ENCODE results near the gene ATAD3C. TPM values are rescaled to one million over a fixed set of nuclear protein-coding genes. Genes with fewer than 3 reads are reported as not detected.
"Not testable (repeated sequence)": the region's sequence is repeated elsewhere in the genome, so short reads cannot be mapped to it uniquely, and the experiment has no call there.

ATAD3C gene
- total RNA-seq, 4 donors from 2014 or later: under 0.01 to 1.00 (median 0.28) TPM

GRCh38 chr1:1407636-1408318 lies 41.7 kb upstream of the ATAD3C start:
- H3K9me3 ChIP-seq: no peaks in the 10 kb centered on the region
- H3K27ac ChIP-seq: peak overlapping the region; percentile 85 to 94 (median 90)
- intact Hi-C loops (cut with DNase I): no loop called here
- no peaks in the 10 kb centered on the region for H3K27me3 ChIP-seq
- no peak for DNase-seq
- peaks cover 5 to 47% (median 24%) of the 10 kb centered on the region in 3 donors for H3K36me3 ChIP-seq
- 13 to 55% methylated on average over 9 to 24 of the region's 41 CpGs for WGBS, 2 donors
- peak overlapping the region; percentile 77 to 93 (median 84) for H3K4me3 ChIP-seq
- peaks cover 20 to 64% (median 30%) of the 10 kb centered on the region in 3 donors for H3K4me1 ChIP-seq
- TF ChIP-seq CTCF (IDR thresholded peaks at IDR 0.05): peak in 1 of 6 experiments; percentile 4
- TF ChIP-seq POLR2A (IDR thresholded peaks at IDR 0.05): no peak

- H3K9me3 ChIP-seq; intact Hi-C loops (cut with DNase I); H3K27me3 ChIP-seq; DNase-seq; H3K4me3 ChIP-seq; H3K27ac ChIP-seq: not testable (repeated sequence)
- WGBS, 2 donors: 53 to 59% methylated on average over 7 to 8 of the region's 8 CpGs
- peaks cover 20 to 47% (median 29%) of the 10 kb centered on the region in 3 donors for H3K4me1 ChIP-seq
- H3K36me3 ChIP-seq: peaks cover 4 to 22% (median 4%) of the 10 kb centered on the region in 3 donors
These were observed 39.3 kb upstream of the ATAD3C start for GRCh38 chr1:1410238-1410637.

- Histone ChIP-seq H3K27ac (no peak overlapping the region), H3K27me3 (no peaks in the 10 kb centered on the region), H3K36me3 (peaks cover 0 to 9% (median 0%) of the 10 kb centered on the region in 3 donors), H3K4me1 (peaks cover 9 to 35% (median 17%) of the 10 kb centered on the region in 3 donors), H3K4me3 (no peak overlapping the region), H3K9me3 (no peaks in the 10 kb centered on the region)
- intact Hi-C loops (cut with DNase I): no loop called here
- TF ChIP-seq CTCF (IDR thresholded peaks at IDR 0.05): no peak
- no peak for TF ChIP-seq POLR2A (IDR thresholded peaks at IDR 0.05)
- WGBS, 2 donors: 91 to 94% methylated on average over 6 to 13 of the region's 13 CpGs
- DNase-seq: no peak
These were observed 37.9 kb upstream of the ATAD3C start for GRCh38 chr1:1411626-1412025.

GRCh38 chr1:1412311-1412902 lies 37.1 kb upstream of the ATAD3C start:
- WGBS, 2 donors: 77 to 89% methylated on average over 11 of the region's 11 CpGs
- intact Hi-C loops (cut with DNase I); H3K27ac ChIP-seq: not testable (repeated sequence)

GRCh38 chr1:1415751-1416150 lies 33.7 kb upstream of the ATAD3C start:
- H3K36me3 ChIP-seq: no peaks in the 10 kb centered on the region
- no peak overlapping the region for H3K27ac ChIP-seq
- WGBS, 2 donors: 78 to 85% methylated on average over 1 to 8 of the region's 13 CpGs
- intact Hi-C loops (cut with DNase I): no loop called here
- peaks cover 0 to 5% (median 0%) of the 10 kb centered on the region in 4 donors for H3K27me3 ChIP-seq
- no peaks in the 10 kb centered on the region for H3K9me3 ChIP-seq
- DNase-seq: no peak
- peaks cover 15 to 41% (median 24%) of the 10 kb centered on the region in 3 donors for H3K4me1 ChIP-seq
- TF ChIP-seq POLR2A (IDR thresholded peaks at IDR 0.05): no peak
- TF ChIP-seq CTCF (IDR thresholded peaks at IDR 0.05): no peak
- no peak overlapping the region for H3K4me3 ChIP-seq

More at GRCh38 chr1:1412311-1412902, 37.1 kb upstream of the ATAD3C start:
- H3K36me3 ChIP-seq, H3K4me3 ChIP-seq, H3K27me3 ChIP-seq, H3K9me3 ChIP-seq, DNase-seq: not testable (repeated sequence)
- peaks cover 9 to 42% (median 17%) of the 10 kb centered on the region in 3 donors for H3K4me1 ChIP-seq

GRCh38 chr1:1417396-1417795 lies 32.1 kb upstream of the ATAD3C start:
- peak in 1 of 6 experiments; percentile 35 for TF ChIP-seq CTCF (IDR thresholded peaks at IDR 0.05)
- H3K36me3 ChIP-seq; intact Hi-C loops (cut with DNase I); DNase-seq; H3K9me3 ChIP-seq: not testable (repeated sequence)
- H3K27me3 ChIP-seq: peaks cover 0 to 14% (median 0%) of the 10 kb centered on the region in 4 donors
- 36 to 49% methylated on average over 5 of the region's 5 CpGs for WGBS, 2 donors
- peak overlapping the region in 3 of 4 donors; percentile 4 to 16 (median 6) for H3K4me3 ChIP-seq
- peak overlapping the region; percentile 74 to 89 (median 86) for H3K27ac ChIP-seq
- peaks cover 32 to 57% (median 37%) of the 10 kb centered on the region in 3 donors for H3K4me1 ChIP-seq

Data from esophagus squamous epithelium (tissue), 5 donors.